ENCODE results near the gene WASF2. TPM values are rescaled to one million over a fixed set of nuclear protein-coding genes. Genes with fewer than 3 reads are reported as not detected.
A peak's percentile ranks its signal among the peaks of the same experiment; 100 is the strongest.

WASF2 gene
- total and polyA plus RNA-seq, 2 of the 8 experiments (the other 6 are each of a cell fraction or from before 2014, with no cell fraction given), result 32.1 to 86.6 TPM

DNA sequence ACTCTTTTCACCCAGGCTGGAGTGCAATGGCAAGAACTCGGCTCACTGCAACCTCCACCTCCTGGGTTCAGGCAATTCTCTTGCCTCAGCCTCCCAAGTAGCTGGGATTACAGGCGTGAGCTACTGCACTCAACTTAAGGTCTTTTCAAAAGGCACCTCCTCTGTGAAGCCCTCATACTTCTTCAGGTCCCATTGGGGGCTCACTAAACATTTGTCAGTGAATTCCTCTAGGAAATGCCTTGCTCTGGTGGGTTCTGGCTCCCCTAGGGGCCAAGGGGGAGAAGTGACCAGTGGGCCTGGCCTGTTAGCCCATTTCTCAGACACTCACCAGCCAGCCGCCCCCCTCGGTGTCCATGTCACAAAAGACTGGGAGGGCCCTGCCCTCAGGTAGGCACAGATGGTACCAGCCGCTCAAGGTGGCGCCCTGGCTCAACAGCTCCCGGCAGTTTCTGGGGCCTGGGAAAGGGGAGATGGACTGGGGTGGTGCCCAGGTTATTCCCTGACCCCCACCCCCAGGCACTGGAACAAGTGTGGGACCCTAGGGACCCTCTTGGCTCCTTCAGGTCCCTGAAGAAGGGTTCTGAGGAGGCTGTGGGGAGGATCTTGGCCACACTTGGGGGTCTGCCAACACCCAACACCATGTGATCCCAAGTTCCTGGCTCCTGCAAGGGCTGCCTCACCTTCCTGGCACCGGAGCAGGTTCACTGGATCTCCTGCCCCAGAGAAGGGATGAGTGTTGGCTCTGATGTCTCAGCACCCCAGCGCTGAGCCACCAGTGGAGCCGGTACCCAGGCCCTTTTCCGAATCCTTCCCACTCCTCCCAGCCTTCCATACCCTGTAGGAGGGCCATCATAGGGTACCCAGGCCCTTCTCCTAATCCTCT lies 116.9 kb downstream of the WASF2 start:
- Histone ChIP-seq H3K23me2 (ENCODE audit: low read depth, low read length) (no peaks in the 10 kb centered on the region), H2AK5ac (ENCODE audit: low read depth, low read length) (no peak overlapping the region), H4K8ac (ENCODE audit: extremely low read depth, insufficient read depth, low read length) (peak overlapping the region; percentile 65; the same call in 1 of the 2 replicates), H3K4me1 (replicated peaks in 1 of 4; ENCODE audit: control insufficient read depth in 3 of 4, insufficient read depth in 4 of 4, low read length in 3 of 4) (peaks cover 0 to 3% (median 0%) of the 10 kb centered on the region in 4 experiments; a peak in 1 of 7 replicates), H3K27me3 (replicated peaks in 1 of 4; ENCODE audit: control insufficient read depth in 3 of 4, extremely low read depth in 1 of 4, insufficient read depth in 3 of 4, low read length in 3 of 4) (no peaks in the 10 kb centered on the region), H3K27ac (ENCODE audit: low read depth, low read length) (no peak overlapping the region), H3K9ac (replicated peaks in 1 of 4; ENCODE audit: extremely low read depth in 1 of 4, low read depth in 3 of 4, low read length in 3 of 4) (no peak overlapping the region), H3K4me2 (ENCODE audit: insufficient read depth in 1 of 2, low read depth in 2 of 2, low read length in 2 of 2) (no peak overlapping the region), H2BK20ac (ENCODE audit: low read length) (no peak overlapping the region), H4K20me1 (replicated peaks in 1 of 2; ENCODE audit: control insufficient read depth in 1 of 2, insufficient read depth in 2 of 2, low read length in 2 of 2) (no peaks in the 10 kb centered on the region), H2BK5ac (ENCODE audit: low read depth, low read length) (no peak overlapping the region), H4K5ac (ENCODE audit: insufficient read length, low read depth, low read length) (no peak overlapping the region), H3K4me3 (ENCODE audit: extremely low read depth in 1 of 4, insufficient read depth in 2 of 4, low read depth in 3 of 4, low read length in 4 of 4) (no peak overlapping the region), H3K9me3 (ENCODE audit: insufficient read depth in 2 of 2, low read depth in 1 of 2, low read length in 1 of 2) (no peaks in the 10 kb centered on the region), H2BK120ac (replicated peaks; ENCODE audit: low read depth, low read length) (no peak overlapping the region), H4K91ac (replicated peaks; ENCODE audit: insufficient read length, low read length) (no peak overlapping the region), H2AFZ (ENCODE audit: low read length) (no peak overlapping the region), H3K23ac (ENCODE audit: insufficient read length) (no peak overlapping the region), H2BK15ac (ENCODE audit: low read length) (no peak overlapping the region; the same call in 1 of the 2 replicates), H3K79me2 (ENCODE audit: control insufficient read depth in 1 of 2, insufficient read depth in 2 of 2, low read length in 2 of 2) (no peaks in the 10 kb centered on the region), H3K79me1 (ENCODE audit: low read depth, low read length) (no peaks in the 10 kb centered on the region), H3K4ac (replicated peaks; ENCODE audit: insufficient read length, low read depth, low read length) (no peak overlapping the region), H3K18ac (ENCODE audit: extremely low read depth, low read length) (no peak overlapping the region), H3K14ac (ENCODE audit: insufficient read length) (no peak overlapping the region), H3K36me3 (ENCODE audit: control insufficient read depth in 2 of 4, insufficient read depth in 4 of 4, low read length in 3 of 4) (no peaks in the 10 kb centered on the region), H3K56ac (replicated peaks; ENCODE audit: insufficient read length, low read depth, low read length) (no peak overlapping the region), H2BK12ac (ENCODE audit: low read depth, low read length) (no peak overlapping the region)
- FAIRE-seq (no peak), DNase-seq (ENCODE audit: low read depth in 1 of 2, low spot score in 2 of 2) (peak in 1 of 2 experiments; percentile 64)
- TF ChIP-seq NANOG (IDR thresholded peaks at IDR 0.05; ENCODE audit: insufficient read depth, low read depth, low read length, poor library complexity, severe bottlenecking), result no peak
- TF ChIP-seq CTCF (IDR thresholded peaks at IDR 0.05; ENCODE audit: control extremely low read depth in 1 of 3, insufficient read depth in 1 of 3, low read depth in 1 of 3, low read length in 3 of 3), result peak; percentile 61 to 69 (median 63)
- TF ChIP-seq RAD21 (IDR thresholded peaks at IDR 0.05 in 1 of 2, conservative IDR thresholded peaks at IDR 0.05 in 1 of 2; ENCODE audit: low read depth in 2 of 2, low read length in 2 of 2), result peak; percentile 41 to 57; a peak in 3 of 4 replicates
- POLR2A ChIA-PET (ENCODE audit: partially characterized antibody), result interaction anchor here (1.0 to 5.0 kb wide), 2 partner anchors 9 to 18 kb away, joined by 3 to 14 read pairs; partner anchors contain the start of gene CD164L2
- WGBS, 2 experiments (ENCODE audit: extremely low coverage in 1 of 2, insufficient coverage in 1 of 2, insufficient read length in 1 of 2, insufficient replicate concordance in 2 of 2, low coverage in 1 of 2, low lambda C conversion rate in 2 of 2, missing lambda C conversion rate in 1 of 2), result 90% methylated on average over 11 of the region's 11 CpGs; no CpG with 5 or more reads in 1 of the 2 experiments
- CTCF ChIA-PET (ENCODE audit: partially characterized antibody), result interaction anchor here (0.7 to 28.8 kb wide), 15 partner anchors 10 to 363 kb away, joined by 3 to 625 read pairs (median 5); partner anchors contain the start of genes CD164L2, FCN3 and GPR3

Measured in H1 (cell line).